HG03045 (cell line): Measurements from ENCODE around the gene NECAB3.
"Not testable (repeated sequence)": the region's sequence is repeated elsewhere in the genome, so short reads cannot be mapped to it uniquely, and the experiment has no call there.

Experiments used
- ATAC-seq: cut with Tn5 transposase; IDR thresholded peaks from one replicate; pipeline ENCODE4 v1.9.1; 2021; ENCODE audit warnings: mild to moderate bottlenecking, moderate library complexity; ENCODE audit not compliant: unreplicated experiment

NECAB3 gene

GRCh38 chr20:33651562-33652048 lies 22.6 kb downstream of the NECAB3 start:
- no peak for ATAC-seq

- ATAC-seq, result no peak
Measured at GRCh38 chr20:33650753-33651561, 23.3 kb downstream of the NECAB3 start.

- no peak for ATAC-seq
Measured at GRCh38 chr20:33650111-33650752, 24.0 kb downstream of the NECAB3 start.

GRCh38 chr20:33649201-33649681 lies 25.0 kb downstream of the NECAB3 start:
- no peak for ATAC-seq

- no peak for ATAC-seq
Measured at GRCh38 chr20:33648396-33649004, 25.7 kb downstream of the NECAB3 start.

GRCh38 chr20:33647603-33648395 lies 26.4 kb downstream of the NECAB3 start:
- ATAC-seq, result no peak

- ATAC-seq, result not testable (repeated sequence)
Measured at GRCh38 chr20:33646959-33647602, 27.1 kb downstream of the NECAB3 start.

- no peak for ATAC-seq
Measured at GRCh38 chr20:33646191-33646590, 28.0 kb downstream of the NECAB3 start.

GRCh38 chr20:33645396-33645795 lies 28.8 kb downstream of the NECAB3 start:
- no peak for ATAC-seq

GRCh38 chr20:33645072-33645358 lies 29.2 kb downstream of the NECAB3 start:
- no peak for ATAC-seq

- ATAC-seq, result no peak
Measured at GRCh38 chr20:33644313-33645071, 29.7 kb downstream of the NECAB3 start.

- no peak for ATAC-seq
Measured at GRCh38 chr20:33640287-33640686, 33.9 kb downstream of the NECAB3 start.

- ATAC-seq, result no peak
Measured at GRCh38 chr20:33636776-33637175, 37.5 kb downstream of the NECAB3 start.

GRCh38 chr20:33635341-33635740 lies 38.9 kb downstream of the NECAB3 start:
- ATAC-seq, result no peak

GRCh38 chr20:33631910-33632309 lies 42.3 kb downstream of the NECAB3 start:
- ATAC-seq, result not testable (repeated sequence)

- ATAC-seq, result no peak
Measured at GRCh38 chr20:33630507-33630906, 43.7 kb downstream of the NECAB3 start.

GRCh38 chr20:33629979-33630378 lies 44.2 kb downstream of the NECAB3 start:
- ATAC-seq, result no peak

- no peak for ATAC-seq
Measured at GRCh38 chr20:33629533-33629932, 44.7 kb downstream of the NECAB3 start.

GRCh38 chr20:33627577-33628216 lies 46.5 kb downstream of the NECAB3 start:
- ATAC-seq, result no peak
